Motor neuron (in vitro differentiated cells): ENCODE data around the gene ZNF394. TPM values are rescaled to one million over a fixed set of nuclear protein-coding genes. Genes with fewer than 3 reads are reported as not detected.
A peak's percentile ranks its signal among the peaks of the same experiment; 100 is the strongest.

ENCODE experiments used
- ATAC-seq, 8 experiments: fragments of 200-7000 bp; cut with Tn5 transposase; replicated peaks in 6 of 8; 2 replicates each; pipeline ENCODE4 v1.8.0; 2021; ENCODE audit warnings: mild to moderate bottlenecking in 8 of 8, moderate library complexity in 8 of 8
- H3K27ac ChIP-seq, 2 donors: fragments of 250-450 bp; sonication (Bioruptor Pico); 2 replicates each; pipeline ENCODE4 v1.9.0; 2021; ENCODE audit warnings: antibody characterized with exemption in 2 of 2, mild to moderate bottlenecking in 2 of 2, moderate library complexity in 1 of 2
- H3K4me1 ChIP-seq, 2 donors: fragments of 250-450 bp; sonication (Bioruptor Pico); replicated peaks in 1 of 2; 2 replicates each; pipeline ENCODE4 v1.6.1; 2021; ENCODE audit warnings: antibody characterized with exemption in 2 of 2, mild to moderate bottlenecking in 2 of 2, moderate library complexity in 1 of 2
- H3K4me3 ChIP-seq, 5 donors: fragments of 250-450 bp; sonication (Bioruptor Pico); 2 replicates each; pipeline ENCODE4 v1.9.0; 2021; ENCODE audit warnings: antibody characterized with exemption in 5 of 5, mild to moderate bottlenecking in 5 of 5, moderate library complexity in 4 of 5
- WGBS, 10 experiments: fragments of 450-650 bp; shearing (Covaris generic); methylation state at CpG; one replicate each; pipeline ENCODE4 v1.0.0; 2022; 5-methylcytosine and 5-hydroxymethylcytosine counted together
- in situ Hi-C, 9 experiments: fragments of 400-800 bp; cut with MboI; loops; one replicate each; pipeline ENCODE4 v1.15.0; 2021; ENCODE audit warnings: low sequenced_read_pairs in 9 of 9, low pct_unique_long_range_greater_than_20kb in 2 of 9; ENCODE audit not compliant: unreplicated experiment in 9 of 9
- total RNA-seq, 8 experiments: library from RNA; unstranded; fragments of 300-600 nt; gene quantifications; 2 replicates each; pipeline versions ENCODE4 v1.2.3 to v1.2.4, GENCODE V29; 2022

The ZNF394 gene
- total RNA-seq, 8 experiments from 2014 or later, result 17.0 to 34.9 (median 19.5) TPM

GRCh38 chr7:99457050-99457649 lies 42.9 kb downstream of the ZNF394 start:
- ATAC-seq, result no peak
- H3K4me1 ChIP-seq, result no peaks in the 10 kb centered on the region
- 44 to 100% (median 93%) methylated on average over 1 to 4 of the region's 6 CpGs; no CpG with 5 or more reads in 5 of the 10 experiments for WGBS, 10 experiments
- H3K4me3 ChIP-seq, result no peak overlapping the region
- no peak overlapping the region for H3K27ac ChIP-seq
- in situ Hi-C loops, result no loop called here

- Histone ChIP-seq H3K4me3 (no peak overlapping the region), H3K27ac (no peak overlapping the region), H3K4me1 (no peaks in the 10 kb centered on the region)
- WGBS, 10 experiments, result 50 to 96% (median 85%) methylated on average over 1 to 11 of the region's 13 CpGs; no CpG with 5 or more reads in 2 of the 10 experiments
- in situ Hi-C loops, result no loop called here
- ATAC-seq, result peak in 1 of 8 experiments; percentile 19
These were observed 43.8 kb downstream of the ZNF394 start for GRCh38 chr7:99456288-99456687.

- ATAC-seq, result peak in 2 of 8 experiments; percentile 4
- Histone ChIP-seq H3K27ac (no peak overlapping the region), H3K4me3 (no peak overlapping the region), H3K4me1 (no peaks in the 10 kb centered on the region)
- in situ Hi-C loops, result no loop called here
- 87 to 96% methylated on average over 4 to 7 of the region's 9 CpGs; no CpG with 5 or more reads in 8 of the 10 experiments for WGBS, 10 experiments
These were observed 44.2 kb downstream of the ZNF394 start for GRCh38 chr7:99455874-99456273.

- 80 to 100% (median 95%) methylated on average over 1 to 8 of the region's 11 CpGs; no CpG with 5 or more reads in 5 of the 10 experiments for WGBS, 10 experiments
- Histone ChIP-seq H3K27ac (no peak overlapping the region), H3K4me1 (no peaks in the 10 kb centered on the region), H3K4me3 (no peak overlapping the region)
- no peak for ATAC-seq
- in situ Hi-C loops, result no loop called here
These were observed 47.0 kb downstream of the ZNF394 start for GRCh38 chr7:99453105-99453504.

GRCh38 chr7:99452541-99452940 lies 47.5 kb downstream of the ZNF394 start:
- 93 to 100% (median 100%) methylated on average over 1 to 7 of the region's 13 CpGs; no CpG with 5 or more reads in 6 of the 10 experiments for WGBS, 10 experiments
- no peak overlapping the region for H3K4me3 ChIP-seq
- no peaks in the 10 kb centered on the region for H3K4me1 ChIP-seq
- in situ Hi-C loops, result no loop called here
- no peak for ATAC-seq
- no peak overlapping the region for H3K27ac ChIP-seq

GRCh38 chr7:99451936-99452335 lies 48.1 kb downstream of the ZNF394 start:
- no peak for ATAC-seq
- Histone ChIP-seq H3K4me1 (no peaks in the 10 kb centered on the region), H3K27ac (no peak overlapping the region), H3K4me3 (no peak overlapping the region)
- 95 to 100% (median 100%) methylated on average over 1 to 4 of the region's 8 CpGs; no CpG with 5 or more reads in 6 of the 10 experiments for WGBS, 10 experiments
- in situ Hi-C loops, result no loop called here

GRCh38 chr7:99449326-99449725 lies 50.8 kb downstream of the ZNF394 start:
- ATAC-seq, result no peak
- in situ Hi-C loops, result no loop called here
- no peak overlapping the region for H3K27ac ChIP-seq
- 83 to 100% (median 88%) methylated on average over 1 to 2 of the region's 5 CpGs; no CpG with 5 or more reads in 6 of the 10 experiments for WGBS, 10 experiments
- H3K4me3 ChIP-seq, result no peak overlapping the region
- H3K4me1 ChIP-seq, result no peaks in the 10 kb centered on the region

GRCh38 chr7:99448855-99449254 lies 51.2 kb downstream of the ZNF394 start:
- Histone ChIP-seq H3K27ac (no peak overlapping the region), H3K4me1 (no peaks in the 10 kb centered on the region), H3K4me3 (no peak overlapping the region)
- in situ Hi-C loops, result no loop called here
- 80 to 100% (median 100%) methylated on average over 1 to 2 of the region's 10 CpGs; no CpG with 5 or more reads in 6 of the 10 experiments for WGBS, 10 experiments
- ATAC-seq, result no peak

- in situ Hi-C loops, result no loop called here
- H3K4me3 ChIP-seq, result no peak overlapping the region
- no peak overlapping the region for H3K27ac ChIP-seq
- no peak for ATAC-seq
- 86 to 100% (median 89%) methylated on average over 2 to 8 of the region's 10 CpGs; no CpG with 5 or more reads in 4 of the 10 experiments for WGBS, 10 experiments
- no peaks in the 10 kb centered on the region for H3K4me1 ChIP-seq
These were observed 52.1 kb downstream of the ZNF394 start for GRCh38 chr7:99447943-99448342.

GRCh38 chr7:99446096-99446495 lies 54.0 kb downstream of the ZNF394 start:
- WGBS, 10 experiments, result 40 to 100% (median 87%) methylated on average over 1 to 2 of the region's 4 CpGs; no CpG with 5 or more reads in 4 of the 10 experiments
- no peak overlapping the region for H3K4me3 ChIP-seq
- in situ Hi-C loops, result no loop called here
- no peak for ATAC-seq
- no peaks in the 10 kb centered on the region for H3K4me1 ChIP-seq
- H3K27ac ChIP-seq, result no peak overlapping the region

Other genes starting within 250 kb of the ZNF394 start
- under 1 TPM in 5 of 8 experiments, not detected in 3; 0.10 to 0.52 (median 0.14) TPM for gene MYH16, start 227.4 kb downstream of the ZNF394 start, total RNA-seq
- gene ARPC1A, start 174.4 kb downstream of the ZNF394 start, total RNA-seq, result 100 to 1,000 TPM in 4 of 8 experiments, 10 to 100 TPM in 4; 82.9 to 171 (median 106) TPM
- gene ARPC1B, start 125.6 kb downstream of the ZNF394 start, total RNA-seq, result 100 to 1,000 TPM in 3 of 8 experiments, 10 to 100 TPM in 2, 1 to 10 TPM in 3; 2.6 to 396 (median 23.9) TPM
- gene PDAP1, start 91.7 kb downstream of the ZNF394 start, total RNA-seq, result 100 to 1,000 TPM in 5 of 8 experiments, 10 to 100 TPM in 3; 88.1 to 172 (median 103) TPM
- gene BUD31, start 91.3 kb downstream of the ZNF394 start, total RNA-seq, result 100 to 1,000 TPM; 105 to 221 (median 146) TPM
- 10 to 100 TPM in 2 of 8 experiments, 1 to 10 TPM in 6; 4.9 to 18.9 (median 7.1) TPM for gene PTCD1, start 61.5 kb downstream of the ZNF394 start, total RNA-seq
- gene CPSF4, start 61.3 kb downstream of the ZNF394 start, total RNA-seq, result 10 to 100 TPM; 24.8 to 69.5 (median 41.8) TPM
- 100 to 1,000 TPM; 488 to 967 (median 750) TPM for gene ATP5MF, start 34.1 kb downstream of the ZNF394 start, total RNA-seq
- gene ZNF789, start 27.4 kb downstream of the ZNF394 start, total RNA-seq, result 10 to 100 TPM in 7 of 8 experiments, 1 to 10 TPM in 1; 6.1 to 26.3 (median 16.4) TPM
- gene ZKSCAN5, start 4.4 kb upstream of the ZNF394 start, total RNA-seq, result 10 to 100 TPM in 7 of 8 experiments, 1 to 10 TPM in 1; 9.0 to 19.7 (median 17.1) TPM
- gene FAM200A, start 51.8 kb upstream of the ZNF394 start, total RNA-seq, result 10 to 100 TPM in 6 of 8 experiments, 1 to 10 TPM in 2; 6.6 to 18.6 (median 13.7) TPM
- gene ZNF655, start 58.4 kb upstream of the ZNF394 start, total RNA-seq, result 100 to 1,000 TPM in 1 of 8 experiments, 10 to 100 TPM in 7; 38.8 to 124 (median 63.6) TPM
- gene TMEM225B, start 98.0 kb upstream of the ZNF394 start, total RNA-seq, result 1 to 10 TPM in 5 of 8 experiments, under 1 TPM in 2, not detected in 1; 0.40 to 2.0 (median 1.7) TPM
- gene ZSCAN25, start 116.7 kb upstream of the ZNF394 start, total RNA-seq, result 10 to 100 TPM in 7 of 8 experiments, 1 to 10 TPM in 1; 8.2 to 22.4 (median 12.7) TPM
- gene CYP3A5, start 179.7 kb upstream of the ZNF394 start, total RNA-seq, result 10 to 100 TPM in 1 of 8 experiments, 1 to 10 TPM in 7; 2.4 to 20.2 (median 6.4) TPM
- 1 to 10 TPM in 2 of 8 experiments, under 1 TPM in 4, not detected in 2; 0.36 to 1.1 (median 0.57) TPM for gene CYP3A7, start 234.9 kb upstream of the ZNF394 start, total RNA-seq